GOT3 (cell line): ENCODE data around the gene SLC35F1.
"Not testable (repeated sequence)": the region's sequence is repeated elsewhere in the genome, so short reads cannot be mapped to it uniquely, and the experiment has no call there.

Experiments
- DNase-seq: peaks from one replicate; lab custom pipeline; 2025; ENCODE audit warnings: mixed read lengths; lab: John Stamatoyannopoulos, UW

Gene SLC35F1

DNA sequence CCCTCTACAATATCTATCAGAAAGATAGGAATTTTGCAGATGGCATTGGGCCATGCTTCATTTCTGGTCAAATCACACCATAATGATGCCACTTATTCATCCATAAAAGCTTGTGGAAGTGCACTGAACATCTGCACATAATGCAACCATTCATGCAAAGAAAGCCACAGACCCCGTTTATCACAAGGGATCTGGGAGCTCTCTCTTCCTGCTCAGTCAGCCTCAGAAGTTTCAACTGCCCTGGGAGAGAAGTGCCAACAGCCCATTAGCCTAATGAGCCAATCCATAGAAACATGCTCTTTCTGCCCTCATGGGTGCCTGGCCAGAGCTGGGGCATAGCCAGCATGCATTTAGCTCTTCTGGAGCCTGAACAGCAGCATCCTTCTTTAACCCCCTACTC is 85.8 kb downstream of the SLC35F1 start:
- no peak for DNase-seq

DNA sequence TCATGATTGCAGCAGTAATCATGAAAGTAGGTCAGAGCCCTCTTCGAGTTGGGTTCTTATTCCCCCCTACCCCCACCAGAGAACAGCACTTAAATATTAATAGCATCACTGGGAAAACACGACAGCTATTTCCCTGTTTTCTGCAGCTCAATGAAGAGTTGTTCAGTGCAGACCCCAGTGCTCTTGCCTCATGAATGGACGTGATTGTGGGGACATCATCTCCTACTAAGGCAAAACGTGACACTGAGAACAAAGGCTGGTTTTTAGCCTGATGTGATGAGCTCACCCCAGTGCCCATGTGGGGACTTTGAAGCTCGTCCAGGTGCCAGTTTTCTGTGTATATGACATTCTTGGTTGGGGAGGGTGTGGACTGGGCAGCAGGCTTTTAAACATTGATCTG is 105.9 kb downstream of the SLC35F1 start:
- no peak for DNase-seq

DNA sequence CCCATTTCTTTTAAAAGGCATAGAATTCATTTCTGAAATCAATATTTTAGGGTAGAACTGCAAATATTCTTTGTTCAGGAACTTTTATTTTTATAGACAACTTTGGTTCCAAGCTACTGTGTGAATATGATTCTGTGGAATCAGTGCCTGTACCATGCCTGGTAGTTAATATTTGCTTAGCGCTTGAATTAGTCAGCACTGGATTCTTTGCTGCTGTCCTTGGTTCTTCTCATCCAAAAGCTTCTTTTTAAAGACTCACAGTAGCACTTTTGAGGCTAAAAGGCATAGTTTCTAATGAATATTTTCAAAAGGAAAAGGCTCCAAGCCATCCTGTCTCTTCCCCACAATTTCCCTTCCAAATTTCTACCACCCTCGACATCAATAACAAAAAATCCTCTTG is 109.5 kb downstream of the SLC35F1 start:
- DNase-seq: no peak

DNA sequence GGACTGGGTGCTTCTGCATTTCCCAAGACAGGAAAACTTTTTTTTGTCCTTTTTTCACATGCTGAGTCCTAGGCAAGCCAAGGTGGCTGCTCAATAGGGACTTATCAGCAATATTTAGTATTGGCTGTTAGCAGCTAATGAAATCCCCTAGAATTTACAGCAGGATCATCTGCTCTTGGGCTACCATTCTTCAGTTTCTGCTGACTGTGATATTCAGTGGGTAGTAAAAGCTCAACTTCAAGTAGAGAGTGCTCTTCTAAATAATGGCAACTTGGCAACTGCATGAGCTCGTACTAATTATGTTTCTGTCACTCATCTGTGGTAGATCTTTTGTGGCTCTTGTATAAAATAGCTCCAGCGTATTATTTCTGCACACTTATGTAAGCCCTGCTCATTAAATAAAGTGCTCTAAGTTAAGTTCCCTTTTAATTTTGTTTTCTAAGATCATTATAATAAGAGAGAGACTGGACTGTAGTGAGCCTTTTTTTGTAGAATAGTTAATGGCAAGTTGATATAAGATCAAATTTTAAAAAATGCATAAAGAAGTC is 110.3 kb downstream of the SLC35F1 start:
- DNase-seq: no peak

DNA sequence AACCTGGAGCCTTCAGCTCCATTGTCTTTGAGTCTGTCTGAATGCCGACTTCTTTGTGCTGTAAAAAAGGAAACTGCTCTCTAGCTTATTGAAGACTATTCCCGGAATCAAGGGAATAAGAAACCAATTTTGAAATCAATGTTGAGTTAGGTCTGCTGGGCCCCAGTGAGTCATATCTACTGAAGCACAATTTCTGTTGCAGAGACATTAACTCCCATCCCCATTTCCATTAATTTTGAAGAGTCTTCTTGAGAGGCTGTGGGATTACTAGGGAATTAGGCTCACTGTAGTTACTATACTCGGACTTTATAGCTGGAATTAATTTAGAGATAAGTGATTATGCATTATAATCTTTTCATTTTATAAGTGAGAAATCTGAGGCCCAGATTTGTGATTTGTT is 116.7 kb downstream of the SLC35F1 start:
- no peak for DNase-seq

DNA sequence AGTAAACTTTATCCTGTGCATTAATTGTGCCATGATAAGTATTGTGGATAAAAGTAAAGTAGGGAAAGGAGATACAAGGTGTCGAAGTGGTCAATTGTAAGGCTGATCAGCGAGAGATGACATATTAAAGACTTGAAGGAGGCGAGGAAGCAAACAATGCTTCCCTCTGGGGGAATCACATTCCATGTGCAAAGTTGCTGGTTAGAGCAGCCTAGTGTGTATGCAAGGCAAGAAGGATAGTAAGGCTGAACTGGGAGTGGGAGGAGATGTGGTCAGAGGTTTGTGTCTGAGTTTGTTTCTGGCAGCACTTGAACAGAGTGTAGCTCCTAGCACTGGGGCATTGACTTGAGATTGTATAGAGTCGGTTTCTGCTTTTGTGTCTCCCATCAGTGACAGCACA is 122.9 kb downstream of the SLC35F1 start:
- no peak for DNase-seq

DNA sequence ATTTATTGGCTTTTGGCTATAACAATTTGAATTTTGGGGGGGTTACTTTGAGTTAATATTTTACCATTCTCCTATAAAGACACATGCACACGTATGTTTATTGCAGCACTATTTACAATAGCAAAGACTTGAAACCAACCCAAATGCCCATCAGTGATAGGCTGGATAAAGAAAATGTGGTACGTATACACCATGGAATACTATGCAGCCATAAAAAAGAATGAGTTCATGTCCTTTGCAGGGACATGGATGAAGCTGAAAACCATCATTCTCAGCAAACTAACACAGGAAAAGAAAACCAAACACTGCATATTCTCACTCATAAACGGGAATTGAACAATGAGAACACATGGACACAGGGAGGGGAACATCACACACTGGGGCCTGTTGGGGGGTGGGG is 130.4 kb downstream of the SLC35F1 start:
- DNase-seq: not testable (repeated sequence)

DNA sequence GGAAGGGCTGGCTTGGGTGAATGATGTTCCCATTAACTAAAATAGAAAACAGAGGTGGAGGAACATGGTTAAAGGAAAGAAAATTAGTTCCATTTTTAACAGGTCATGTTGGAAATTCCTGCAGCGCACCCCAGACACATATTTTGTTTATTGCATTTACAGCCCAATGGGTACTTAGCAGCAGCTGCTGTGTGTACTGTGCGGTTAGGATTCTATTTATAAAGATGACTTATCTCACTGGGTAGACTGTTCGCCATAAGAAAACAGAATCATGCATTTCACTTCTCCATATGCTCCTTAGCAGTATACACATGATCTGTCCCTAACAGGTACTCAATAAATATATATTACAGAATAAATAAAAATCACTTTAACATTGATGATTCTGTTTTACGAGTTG is 135.8 kb downstream of the SLC35F1 start:
- DNase-seq: no peak

DNA sequence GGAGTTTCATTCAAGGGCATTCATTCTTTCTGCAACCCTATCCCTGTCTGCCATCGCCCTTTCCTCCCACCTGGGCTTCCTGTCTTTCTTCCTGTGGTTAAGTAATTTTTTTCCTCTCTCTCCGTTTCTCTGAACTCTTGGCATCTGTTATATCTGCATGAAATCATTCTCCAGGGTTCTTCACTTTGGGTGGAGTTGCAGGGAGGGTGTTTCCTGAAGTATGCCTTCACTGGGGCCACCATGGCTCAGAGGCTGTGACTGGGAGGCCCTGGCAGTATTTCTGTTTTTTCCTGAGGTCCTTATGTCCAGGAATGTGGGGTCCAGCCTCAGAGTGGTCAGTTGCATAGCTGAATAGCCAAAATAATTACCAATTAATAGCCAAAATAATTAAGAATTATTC is 137.2 kb downstream of the SLC35F1 start:
- no peak for DNase-seq

DNA sequence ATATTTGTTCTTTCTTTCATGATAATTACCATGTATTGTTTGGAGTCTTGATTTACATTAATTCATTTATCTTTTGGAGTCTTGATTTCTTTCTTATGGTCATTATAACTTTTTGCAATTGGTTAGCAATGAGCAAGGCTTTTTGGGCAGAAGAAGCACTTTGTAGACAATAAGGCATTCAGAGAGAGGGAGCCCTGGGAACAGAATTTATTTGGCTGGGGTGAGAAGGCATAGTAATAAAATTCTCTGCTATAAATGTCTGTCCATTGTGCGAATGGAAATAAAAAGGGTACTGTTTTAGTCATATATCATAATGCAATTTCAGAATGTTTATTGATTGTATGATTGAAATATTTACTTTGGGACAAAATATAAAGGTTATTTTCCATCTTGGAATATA is 147.0 kb downstream of the SLC35F1 start:
- no peak for DNase-seq

DNA sequence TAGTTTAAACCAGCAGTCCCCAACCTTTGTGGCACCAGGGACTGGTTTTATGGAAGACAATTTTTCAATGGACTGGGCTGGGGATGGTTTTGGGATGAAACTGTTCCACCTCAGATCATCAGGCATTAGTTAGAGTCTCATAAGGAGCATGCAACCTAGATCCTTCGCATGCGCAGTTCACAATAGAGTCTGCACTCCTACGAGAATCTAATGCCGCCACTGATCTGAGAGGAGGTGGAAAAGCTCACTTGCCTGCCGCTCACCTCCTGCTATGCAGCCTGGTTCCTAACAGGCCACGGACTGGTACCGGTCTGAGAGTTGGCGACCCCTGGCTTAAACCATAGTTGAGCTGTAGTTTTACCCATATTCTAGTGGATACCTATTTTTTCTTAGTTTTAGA is 154.6 kb downstream of the SLC35F1 start:
- no peak for DNase-seq

DNA sequence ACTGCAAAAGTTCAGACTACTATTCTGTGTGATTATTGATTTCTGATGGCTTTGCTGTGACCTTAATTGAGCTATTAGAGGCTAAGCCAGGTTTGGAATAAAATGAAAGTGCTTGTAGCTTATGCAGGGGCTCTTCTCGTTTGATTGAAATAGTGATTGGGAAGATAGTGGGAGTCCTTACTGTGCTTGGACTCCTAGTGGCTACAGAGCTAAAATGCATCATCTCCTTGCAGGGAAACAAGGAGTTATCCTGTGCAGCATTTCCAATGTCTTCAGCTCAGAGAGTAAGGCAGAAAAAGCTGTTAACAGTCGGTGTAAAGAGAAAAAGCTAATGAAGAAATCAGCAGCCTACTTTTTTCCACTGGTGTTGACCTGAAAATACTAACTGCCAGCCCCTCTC is 173.5 kb downstream of the SLC35F1 start:
- no peak for DNase-seq

DNA sequence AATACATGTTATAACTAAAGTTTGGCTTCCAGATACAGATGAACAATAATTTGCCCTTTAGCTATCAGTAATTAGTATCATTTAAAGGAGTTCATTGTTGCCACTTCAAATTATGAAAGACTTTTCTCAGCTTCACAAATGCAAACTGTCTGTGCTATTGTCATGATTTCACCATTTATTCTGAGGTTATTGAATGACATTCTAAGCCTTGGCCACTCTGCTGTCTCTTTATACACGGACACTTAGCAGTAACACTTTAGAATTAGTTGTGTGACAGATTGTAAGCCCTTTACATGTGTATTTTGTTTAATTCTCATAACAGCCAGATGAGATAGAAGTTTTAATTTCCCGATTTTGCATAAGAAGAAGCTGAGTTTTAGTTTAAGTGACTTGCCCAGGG is 176.6 kb downstream of the SLC35F1 start:
- no peak for DNase-seq

DNA sequence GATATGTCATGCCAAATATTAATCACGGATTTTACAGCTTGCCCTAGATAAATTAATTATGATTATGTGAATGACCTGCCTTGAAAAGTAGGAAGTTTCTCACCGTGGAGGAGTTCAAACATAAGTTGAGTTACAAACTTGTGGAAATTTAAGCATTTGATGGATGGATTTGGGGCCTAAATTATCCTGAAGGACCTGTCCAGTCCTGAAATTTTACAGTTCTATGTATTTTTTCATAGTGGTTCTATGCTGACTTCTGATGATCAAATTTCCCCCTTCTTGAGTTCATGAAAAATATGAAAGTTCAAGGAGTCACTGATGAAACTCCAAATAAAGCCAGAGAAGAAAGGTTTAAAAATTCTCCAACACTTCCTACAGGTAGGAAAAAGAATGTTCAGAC is 178.6 kb downstream of the SLC35F1 start:
- no peak for DNase-seq

DNA sequence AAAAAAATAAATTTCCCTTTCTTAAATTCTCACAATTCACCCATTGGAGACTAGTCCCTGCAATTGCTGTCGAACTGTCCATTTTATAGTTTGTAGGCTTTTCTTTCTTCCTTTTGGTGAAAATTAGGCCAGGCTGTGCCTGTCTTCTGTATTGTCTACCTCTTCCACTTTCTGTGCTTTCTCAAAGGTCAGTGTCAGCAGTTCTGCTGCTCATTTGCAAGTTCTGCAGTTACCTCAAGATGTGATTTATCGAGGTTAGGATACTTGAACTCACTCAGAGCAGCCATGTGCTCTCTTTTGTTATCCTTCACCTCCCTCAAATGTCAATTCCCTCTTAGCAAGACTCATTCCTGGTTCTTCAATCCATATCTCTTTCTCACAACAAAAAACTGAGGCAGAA is 179.1 kb downstream of the SLC35F1 start:
- no peak for DNase-seq

DNA sequence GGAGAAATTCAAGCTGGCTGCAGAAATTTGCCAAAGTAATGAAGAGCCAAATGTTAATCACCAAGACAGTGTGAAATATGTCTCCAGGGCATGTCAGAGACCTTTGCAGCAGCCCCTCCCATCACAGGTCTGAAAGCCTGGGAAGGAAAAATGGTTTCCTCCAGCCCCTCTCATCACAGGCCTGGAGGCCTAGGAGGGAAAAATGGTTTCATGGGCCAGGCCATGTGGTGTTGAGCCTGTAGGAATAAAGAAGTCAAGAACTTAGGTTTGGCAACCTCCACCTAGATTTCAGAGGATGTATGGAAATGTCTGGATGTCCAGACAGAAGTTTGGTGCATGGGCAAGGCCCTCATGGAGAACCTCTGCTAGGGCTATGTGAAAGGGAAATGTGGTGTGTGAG is 185.0 kb downstream of the SLC35F1 start:
- DNase-seq: no peak

DNA sequence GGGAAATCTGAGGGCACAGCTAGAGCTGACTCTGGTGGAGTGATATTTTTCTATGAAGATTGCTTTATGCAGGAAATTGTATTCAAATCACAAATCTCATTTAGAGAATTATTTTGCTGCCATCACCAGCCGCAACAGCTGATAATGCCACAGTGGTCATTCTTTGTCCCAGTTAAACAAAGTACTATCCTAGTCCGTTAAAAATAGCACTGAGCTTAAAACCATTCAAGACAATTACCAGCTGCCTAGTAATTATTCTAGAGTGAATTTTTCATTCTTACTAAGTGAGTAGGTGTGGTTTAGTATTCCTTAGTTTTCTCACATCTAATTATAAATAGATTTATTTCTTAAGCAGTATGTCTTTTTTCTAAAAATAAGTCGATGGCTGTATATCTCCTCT is 190.5 kb downstream of the SLC35F1 start:
- DNase-seq: no peak

DNA sequence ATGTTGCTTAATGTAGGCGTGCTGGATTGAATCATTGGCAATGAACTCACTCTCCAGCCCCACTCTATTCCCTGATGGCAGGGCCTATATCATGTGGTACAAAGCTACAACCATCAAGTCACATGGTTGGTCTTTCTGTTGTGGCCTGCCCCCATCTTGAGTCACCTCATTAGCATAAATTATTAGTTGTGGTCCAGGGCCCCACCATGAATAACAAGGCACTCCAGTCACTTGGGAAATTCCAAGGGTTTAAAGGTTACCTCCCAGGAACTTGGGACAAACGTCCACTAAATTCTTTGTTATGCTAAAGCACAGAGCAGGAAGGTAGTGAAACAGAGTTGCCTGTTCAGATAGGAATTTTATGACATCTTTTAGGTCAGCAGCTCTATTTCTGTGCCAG is 193.7 kb downstream of the SLC35F1 start:
- DNase-seq: no peak

DNA sequence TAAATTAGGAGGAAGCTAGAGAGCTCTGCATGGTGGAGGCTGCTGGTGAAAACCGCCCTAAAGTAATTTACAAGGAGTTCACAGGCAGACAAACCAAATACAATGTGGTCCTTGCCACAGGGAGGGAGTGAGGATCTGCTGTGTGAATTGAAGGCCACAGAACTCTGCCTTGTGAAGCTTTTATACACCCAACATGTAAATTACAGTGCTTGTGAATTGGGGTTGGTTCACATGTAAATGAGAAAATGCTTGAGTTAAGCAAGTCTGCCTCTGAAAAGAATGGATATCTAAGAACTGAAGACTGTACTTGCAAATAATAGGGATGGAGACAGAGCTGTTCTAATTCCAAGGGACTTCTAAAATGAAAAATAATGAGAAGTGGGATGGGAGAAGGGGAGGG is 194.2 kb downstream of the SLC35F1 start:
- DNase-seq: no peak

DNA sequence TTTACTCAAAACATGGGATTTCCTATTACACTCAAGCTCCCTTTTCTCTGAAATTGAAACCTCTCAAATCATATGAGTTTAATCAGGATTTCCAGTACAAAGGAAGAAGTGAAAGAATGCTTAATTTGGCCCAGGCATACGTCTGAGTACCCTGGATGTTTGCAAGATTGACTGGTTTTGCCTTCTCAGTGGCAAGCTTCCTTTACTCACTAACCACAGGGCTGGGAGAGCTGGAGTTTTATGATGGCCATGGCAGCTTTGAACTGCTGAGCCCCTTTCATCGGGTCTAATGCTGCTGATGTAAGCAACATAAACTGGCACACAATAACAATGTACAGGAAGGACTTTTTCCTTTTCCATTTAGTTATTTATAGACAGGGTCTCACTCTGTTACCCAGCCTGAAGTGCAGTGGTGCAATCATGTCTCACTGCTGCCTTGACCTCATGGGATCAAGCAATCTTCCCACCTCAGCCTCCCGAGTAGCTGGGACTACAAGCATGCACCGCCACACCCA is 194.8 kb downstream of the SLC35F1 start:
- DNase-seq: no peak

DNA sequence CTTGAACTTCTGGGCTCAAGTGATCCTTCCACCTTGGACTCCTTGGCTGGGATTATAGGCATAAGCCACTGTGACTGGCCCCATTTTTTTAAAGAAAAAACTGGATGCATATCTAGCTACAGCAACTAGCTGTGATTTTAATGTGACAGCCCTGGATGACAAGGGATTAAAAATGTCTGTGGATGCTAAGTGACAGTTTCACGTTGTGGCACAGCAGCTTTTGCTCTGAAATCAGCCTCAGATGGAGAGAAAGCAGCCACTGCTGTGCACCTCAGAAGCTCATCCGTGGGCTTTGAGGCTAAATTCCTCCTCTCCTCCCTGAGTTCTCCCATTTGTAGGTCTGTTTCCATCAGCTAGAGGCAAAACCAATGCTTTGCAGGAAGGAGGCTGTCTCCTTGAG is 195.3 kb downstream of the SLC35F1 start:
- no peak for DNase-seq

DNA sequence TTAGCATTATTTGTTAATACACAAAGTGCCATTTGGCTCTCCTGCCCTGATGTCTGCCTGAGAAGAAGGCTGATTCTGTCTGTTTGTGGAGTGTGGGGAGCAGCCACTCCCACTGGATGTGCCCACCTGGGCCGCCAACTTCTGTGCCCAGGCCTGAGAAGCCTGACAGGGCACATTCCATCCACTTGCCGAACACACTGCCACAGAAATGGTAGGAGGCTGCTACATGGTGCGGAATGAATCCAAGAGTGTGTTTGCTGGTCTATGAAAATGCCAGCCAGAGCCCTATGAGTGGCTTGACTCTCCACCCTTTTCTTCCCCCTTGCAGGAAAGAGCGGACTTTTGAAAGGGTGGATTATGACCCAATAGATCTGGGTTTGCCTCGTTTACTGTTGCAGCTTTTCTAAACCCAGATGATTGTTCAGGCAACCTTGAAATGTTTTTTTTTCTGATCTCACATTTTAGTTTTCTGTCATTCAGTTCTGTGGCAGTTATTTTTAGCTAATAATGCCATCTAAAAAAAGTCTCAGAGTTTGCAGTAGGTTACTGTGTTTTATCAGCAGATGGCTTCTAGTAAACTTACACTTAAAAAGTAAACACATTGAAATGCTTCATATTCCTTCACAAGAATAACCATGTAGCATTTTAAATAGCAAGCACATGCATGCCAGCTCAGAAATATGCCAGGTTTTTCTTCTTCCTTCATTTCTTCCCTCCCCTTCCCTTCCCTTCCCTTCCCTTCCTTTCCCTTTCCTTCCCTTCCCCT is 196.5 kb downstream of the SLC35F1 start:
- no peak for DNase-seq

DNA sequence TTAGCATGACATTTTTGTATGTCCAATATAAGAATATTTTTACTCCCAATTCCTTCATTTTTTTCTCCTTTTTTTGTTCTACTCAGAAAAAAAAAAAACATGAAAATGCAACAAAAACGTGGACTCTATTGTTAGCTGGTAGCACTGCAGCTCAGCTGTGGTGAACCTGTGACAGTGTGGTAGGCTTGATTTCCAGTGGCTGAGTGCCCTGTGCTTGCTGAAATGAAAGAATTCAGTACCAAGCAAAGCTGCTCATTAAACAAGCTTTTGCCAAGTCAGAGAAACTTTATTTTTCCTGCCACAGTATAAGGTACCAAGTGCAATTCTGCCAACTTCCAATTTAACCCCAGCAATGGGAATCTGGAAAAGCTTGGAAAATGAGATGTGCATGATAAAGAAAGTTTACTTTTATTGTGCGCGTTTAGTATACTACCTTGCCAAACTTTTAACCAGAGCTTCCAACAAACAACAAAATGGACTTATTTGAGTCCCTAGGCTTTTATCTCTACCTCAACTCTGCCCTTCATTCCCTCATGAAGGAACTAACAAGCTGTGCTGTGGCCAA is 215.2 kb downstream of the SLC35F1 start:
- DNase-seq: no peak

DNA sequence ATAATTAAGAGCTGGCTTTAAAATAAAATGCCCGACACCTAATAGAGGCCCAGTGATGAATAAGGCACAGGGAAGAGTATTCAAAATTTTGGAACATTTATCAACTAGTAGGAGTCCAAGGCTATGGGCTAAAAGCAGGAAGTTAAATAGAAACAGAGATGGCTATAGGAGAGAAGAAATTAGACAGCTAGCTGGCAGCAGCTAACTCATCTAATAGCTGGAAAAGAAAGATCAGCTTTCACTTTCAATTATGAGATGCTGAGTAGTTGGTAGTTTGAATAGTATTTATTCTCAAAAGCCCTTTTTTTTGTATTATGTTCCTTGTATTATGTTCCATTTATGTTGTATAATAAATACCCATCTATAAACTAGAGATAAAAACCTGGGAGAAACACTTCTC is 215.7 kb downstream of the SLC35F1 start:
- no peak for DNase-seq
